Gastroesophageal sphincter (tissue), 3 donors: ENCODE measurements around the gene ERO1A.

Source experiments
- EP300 ChIP-seq: sonication (generic); formaldehyde crosslinking; IDR thresholded peaks from one replicate; pipeline ENCODE4 v1.6.1; 2017; ENCODE audit warnings: antibody characterized with exemption, mild to moderate bottlenecking
- POLR2A ChIP-seq, 2 donors: fragments of 450-650 bp; IDR thresholded peaks; one replicate each; pipeline ENCODE4 v1.6.1; 2017; ENCODE audit warnings: antibody characterized with exemption in 2 of 2, mild to moderate bottlenecking in 2 of 2, moderate library complexity in 1 of 2
- POLR2AphosphoS5 ChIP-seq: sonication (generic); formaldehyde crosslinking; IDR thresholded peaks from one replicate; pipeline ENCODE4 v1.6.1; 2017; ENCODE audit warnings: antibody characterized with exemption
- TF ChIP-seq, protein P1 (sequence below), 4 experiments: fragments of 200-600 bp in 2 of 4; fragments of 450-650 bp in 2 of 4; sonication (generic) in 1 of 4; IDR thresholded peaks; one replicate each; pipeline ENCODE4 v1.5.1; 2017 to 2019; ENCODE audit warnings: antibody characterized with exemption in 4 of 4, mild to moderate bottlenecking in 2 of 4, moderate library complexity in 2 of 4

DNA sequence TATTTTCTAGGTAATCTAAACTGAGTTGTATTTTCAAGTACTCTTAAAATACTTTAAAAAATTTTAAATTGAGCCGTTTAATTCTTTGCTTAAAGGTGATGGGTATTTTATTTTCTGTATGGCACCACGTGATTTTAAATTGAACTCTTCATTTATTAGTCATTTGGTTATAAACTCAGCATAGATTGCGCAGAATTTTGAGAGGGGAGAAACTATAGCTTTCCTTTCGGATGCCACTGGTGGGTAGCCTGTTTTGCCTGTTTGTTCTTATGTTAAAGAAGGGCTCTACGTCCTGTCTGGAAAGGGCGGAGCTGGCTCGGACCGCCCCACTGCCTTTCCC, 34.2 kb upstream of the ERO1A start:
- TF ChIP-seq, protein P1, sequence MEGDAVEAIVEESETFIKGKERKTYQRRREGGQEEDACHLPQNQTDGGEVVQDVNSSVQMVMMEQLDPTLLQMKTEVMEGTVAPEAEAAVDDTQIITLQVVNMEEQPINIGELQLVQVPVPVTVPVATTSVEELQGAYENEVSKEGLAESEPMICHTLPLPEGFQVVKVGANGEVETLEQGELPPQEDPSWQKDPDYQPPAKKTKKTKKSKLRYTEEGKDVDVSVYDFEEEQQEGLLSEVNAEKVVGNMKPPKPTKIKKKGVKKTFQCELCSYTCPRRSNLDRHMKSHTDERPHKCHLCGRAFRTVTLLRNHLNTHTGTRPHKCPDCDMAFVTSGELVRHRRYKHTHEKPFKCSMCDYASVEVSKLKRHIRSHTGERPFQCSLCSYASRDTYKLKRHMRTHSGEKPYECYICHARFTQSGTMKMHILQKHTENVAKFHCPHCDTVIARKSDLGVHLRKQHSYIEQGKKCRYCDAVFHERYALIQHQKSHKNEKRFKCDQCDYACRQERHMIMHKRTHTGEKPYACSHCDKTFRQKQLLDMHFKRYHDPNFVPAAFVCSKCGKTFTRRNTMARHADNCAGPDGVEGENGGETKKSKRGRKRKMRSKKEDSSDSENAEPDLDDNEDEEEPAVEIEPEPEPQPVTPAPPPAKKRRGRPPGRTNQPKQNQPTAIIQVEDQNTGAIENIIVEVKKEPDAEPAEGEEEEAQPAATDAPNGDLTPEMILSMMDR (IDR thresholded peaks at IDR 0.05) = no peak
- TF ChIP-seq POLR2AphosphoS5 (no peak), EP300 (no peak), POLR2A (IDR thresholded peaks at IDR 0.05) (no peak)
